Panc1 (cell line): ENCODE data around the gene SUGP1. TPM values are rescaled to one million over a fixed set of nuclear protein-coding genes. Genes with fewer than 3 reads are reported as not detected.

Source experiments
- ATAC-seq: fragments of 200-7000 bp; cut with Tn5 transposase; 2 replicates; pipeline ENCODE4 v1.9.1; 2020; ENCODE audit warnings: mild to moderate bottlenecking, moderate library complexity
- BruUV-seq: library from RNA; stranded (reverse); fragments of 400-500 nt; replicated peaks from 2 replicates; lab custom pipeline; 2021; lab: Mats Ljungman, UMichigan
- CTCF ChIA-PET: fragments of 300-600 bp; sonication (Branson Sonifier 250); formaldehyde crosslinking; loops from one replicate; lab custom pipeline; 2022; ENCODE audit warnings: antibody characterized with exemption; lab: Charles Lee
- POLR2A ChIA-PET: fragments of 300-600 bp; sonication (Branson Sonifier 250); formaldehyde crosslinking; loops from one replicate; lab custom pipeline; 2022; ENCODE audit warnings: antibody characterized with exemption; lab: Charles Lee
- DNase-seq: peaks from one replicate; pipeline ENCODE4 v3.0.0-alpha.2; 2010; ENCODE audit warnings: low read depth, low spot score
- H3K27ac ChIP-seq: 2 replicates; pipeline ENCODE4 v1.5.1; 2011; ENCODE audit warnings: mild to moderate bottlenecking, low read length, inconsistent platforms
- H3K27me3 ChIP-seq: fragments of 200-500 bp; sonication (Bioruptor generic); 2 replicates; pipeline ENCODE4 v1.6.0; 2014; ENCODE audit warnings: low read length, inconsistent platforms; ENCODE audit not compliant: control insufficient read depth, insufficient read depth
- H3K36me3 ChIP-seq: fragments of 200-500 bp; sonication (Bioruptor generic); 2 replicates; pipeline ENCODE4 v1.5.1; 2014; ENCODE audit warnings: inconsistent platforms, mild to moderate bottlenecking, low read length, moderate library complexity; ENCODE audit not compliant: control insufficient read depth, insufficient read depth
- H3K4me1 ChIP-seq: 2 replicates; pipeline ENCODE4 v1.5.1; 2011; ENCODE audit warnings: inconsistent platforms, mild to moderate bottlenecking, low read length, moderate library complexity; ENCODE audit not compliant: control insufficient read depth, insufficient read depth
- H3K4me3 ChIP-seq, 2 experiments: 2 replicates each; pipeline ENCODE4 v1.5.1; 2011 to 2012; ENCODE audit warnings: low read depth in 2 of 2, low read length in 2 of 2, mild to moderate bottlenecking in 2 of 2, inconsistent platforms in 1 of 2, moderate library complexity in 1 of 2
- H3K9me3 ChIP-seq: fragments of 200-500 bp; sonication (Bioruptor generic); 2 replicates; pipeline ENCODE4 v1.5.1; 2014; ENCODE audit warnings: low read depth, mild to moderate bottlenecking, inconsistent platforms, low read length, moderate library complexity; ENCODE audit not compliant: control insufficient read depth, insufficient read depth
- CTCF ChIP-seq: fragments of 450-650 bp; IDR thresholded peaks from 2 replicates; pipeline ENCODE4 v1.5.1; 2017; ENCODE audit warnings: mild to moderate bottlenecking
- POLR2AphosphoS5 ChIP-seq: IDR thresholded peaks from 2 replicates; pipeline ENCODE4 v1.6.1; 2012; ENCODE audit warnings: mild to moderate bottlenecking, low read depth, low read length, moderate library complexity
- REST ChIP-seq, 2 experiments: IDR thresholded peaks; 2 replicates each; pipeline ENCODE4 v1.6.1; 2011 to 2012; ENCODE audit warnings: low read depth in 2 of 2, control low read depth in 1 of 2, low read length in 1 of 2, mild to moderate bottlenecking in 1 of 2, moderate library complexity in 1 of 2; ENCODE audit not compliant: insufficient read depth in 1 of 2
- SIN3A ChIP-seq: IDR thresholded peaks from 2 replicates; pipeline ENCODE4 v1.6.1; 2012; ENCODE audit warnings: low read depth, mild to moderate bottlenecking, low read length, moderate library complexity, borderline replicate concordance; ENCODE audit not compliant: insufficient read depth
- TCF7L2 ChIP-seq: IDR thresholded peaks from 2 replicates; pipeline ENCODE4 v1.6.1; 2011; ENCODE audit warnings: mild to moderate bottlenecking, low read depth, low read length, inconsistent platforms
- in situ Hi-C: cut with HindIII; loops from 2 replicates; pipeline ENCODE4 v1.10.0; 2016; ENCODE audit warnings: low sequenced_read_pairs, low pct_unique_long_range_greater_than_20kb
- intact Hi-C: fragments of 100-400 bp; cut with micrococcal nuclease; formaldehyde crosslinking; loops from one replicate; pipeline ENCODE4 v1.10.0; 2022; ENCODE audit not compliant: unreplicated experiment
- total RNA-seq: library from RNA; stranded (reverse); gene quantifications from one replicate; pipeline ENCODE4 v1.2.1, GENCODE V29; 2021; ENCODE audit not compliant: unreplicated experiment

The SUGP1 gene
- total RNA-seq, 1 experiment from 2014 or later: 41.5 TPM

GRCh38 chr19:19278315-19278714 is 42.0 kb downstream of the SUGP1 start:
- Histone ChIP-seq H3K27ac (no peak overlapping the region), H3K27me3 (no peaks in the 10 kb centered on the region), H3K4me3 (no peak overlapping the region), H3K36me3 (no peaks in the 10 kb centered on the region), H3K4me1 (no peaks in the 10 kb centered on the region), H3K9me3 (no peaks in the 10 kb centered on the region)
- in situ Hi-C loops: no loop called here
- BruUV-seq: no TSS peak
- TF ChIP-seq POLR2AphosphoS5: no peak
- no peak for TF ChIP-seq TCF7L2
- TF ChIP-seq CTCF: no peak
- TF ChIP-seq SIN3A: no peak
- TF ChIP-seq REST (IDR thresholded peaks at IDR 0.05; ENCODE audit: insufficient read depth in 1 of 2, low read depth in 2 of 2, low read length in 1 of 2): no peak
- DNase-seq: no peak
- POLR2A ChIA-PET: no interaction called here
- intact Hi-C loops: no loop called here
- CTCF ChIA-PET: no interaction called here
- ATAC-seq: no peak

GRCh38 chr19:19276851-19277250 is 43.5 kb downstream of the SUGP1 start:
- no peaks in the 10 kb centered on the region for H3K9me3 ChIP-seq
- no peak for DNase-seq
- in situ Hi-C loops: no loop called here
- intact Hi-C loops: no loop called here
- ChIA-PET POLR2A (no interaction called here), CTCF (no interaction called here)
- no peak for TF ChIP-seq TCF7L2
- TF ChIP-seq POLR2AphosphoS5: no peak
- H3K27me3 ChIP-seq: no peaks in the 10 kb centered on the region
- H3K27ac ChIP-seq: no peak overlapping the region
- no peak for ATAC-seq
- H3K4me1 ChIP-seq: no peaks in the 10 kb centered on the region
- no peak overlapping the region for H3K4me3 ChIP-seq
- no TSS peak for BruUV-seq
- no peaks in the 10 kb centered on the region for H3K36me3 ChIP-seq

GRCh38 chr19:19276386-19276785 is 43.9 kb downstream of the SUGP1 start:
- TF ChIP-seq SIN3A (no peak), REST (IDR thresholded peaks at IDR 0.05; ENCODE audit: insufficient read depth in 1 of 2, low read depth in 2 of 2, low read length in 1 of 2) (no peak), CTCF (no peak), TCF7L2 (no peak), POLR2AphosphoS5 (no peak)

More at GRCh38 chr19:19276386-19276785, 43.9 kb downstream of the SUGP1 start:
- in situ Hi-C loops: no loop called here
- DNase-seq (no peak), ATAC-seq (no peak)
- Histone ChIP-seq H3K9me3 (no peaks in the 10 kb centered on the region), H3K27me3 (no peaks in the 10 kb centered on the region), H3K4me3 (no peak overlapping the region), H3K27ac (no peak overlapping the region), H3K4me1 (no peaks in the 10 kb centered on the region), H3K36me3 (no peaks in the 10 kb centered on the region)
- POLR2A ChIA-PET: no interaction called here
- no TSS peak for BruUV-seq
- CTCF ChIA-PET: no interaction called here
- intact Hi-C loops: no loop called here
